Measurements from ENCODE around the gene COA1.
"Not testable (repeated sequence)": the region's sequence is repeated elsewhere in the genome, so short reads cannot be mapped to it uniquely, and the experiment has no call there.

COA1 gene

GRCh38 chr7:43727003-43727402 is 2.3 kb downstream of the COA1 start:
- DNase-seq (ENCODE audit: low read depth) = no peak

- no peak for DNase-seq (ENCODE audit: low read depth)
Measured at GRCh38 chr7:43726466-43726865, 2.9 kb downstream of the COA1 start.

- DNase-seq (ENCODE audit: low read depth) = peak; percentile 12
Measured at GRCh38 chr7:43725251-43725650, 4.1 kb downstream of the COA1 start.

DNA sequence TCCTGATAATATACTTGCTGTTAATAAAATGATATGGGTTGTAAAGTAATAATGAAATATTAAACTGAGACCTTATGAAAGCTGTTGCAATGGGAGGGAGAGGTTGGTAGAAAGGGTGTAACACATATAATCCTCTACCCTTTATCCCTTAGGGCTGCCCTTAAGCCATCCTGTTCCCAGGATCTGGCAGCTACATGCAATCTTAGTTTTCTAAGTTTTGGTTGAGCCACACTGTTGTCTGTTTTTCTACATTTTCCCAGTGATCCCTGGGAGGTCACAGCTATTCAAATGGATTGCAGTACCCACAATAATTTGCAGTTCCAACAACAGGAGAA is 6.3 kb downstream of the COA1 start:
- DNase-seq (ENCODE audit: low read depth) = no peak

GRCh38 chr7:43721193-43721806 is 8.0 kb downstream of the COA1 start:
- DNase-seq (ENCODE audit: low read depth) = peak; percentile 39

DNA sequence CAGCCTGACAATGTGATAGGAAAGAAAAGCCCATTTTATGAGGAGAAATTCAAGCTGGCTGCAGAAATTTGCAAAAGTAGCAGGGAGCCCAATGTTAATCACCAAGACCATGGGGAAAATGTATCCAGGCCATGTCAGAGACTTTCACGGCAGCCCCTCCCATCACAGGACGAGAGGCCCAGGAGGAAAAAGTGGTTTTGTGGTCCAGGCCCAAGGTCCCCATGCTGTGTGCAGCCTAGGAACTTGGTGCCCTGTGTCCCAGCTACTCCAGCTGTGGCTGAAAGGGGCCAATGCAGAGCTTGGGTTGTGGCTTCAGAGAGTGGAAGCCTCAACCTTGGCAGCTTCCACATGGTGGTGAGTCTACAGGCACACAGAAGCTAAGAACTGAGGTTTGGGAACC is 12.7 kb downstream of the COA1 start:
- no peak for DNase-seq (ENCODE audit: low read depth)

DNA sequence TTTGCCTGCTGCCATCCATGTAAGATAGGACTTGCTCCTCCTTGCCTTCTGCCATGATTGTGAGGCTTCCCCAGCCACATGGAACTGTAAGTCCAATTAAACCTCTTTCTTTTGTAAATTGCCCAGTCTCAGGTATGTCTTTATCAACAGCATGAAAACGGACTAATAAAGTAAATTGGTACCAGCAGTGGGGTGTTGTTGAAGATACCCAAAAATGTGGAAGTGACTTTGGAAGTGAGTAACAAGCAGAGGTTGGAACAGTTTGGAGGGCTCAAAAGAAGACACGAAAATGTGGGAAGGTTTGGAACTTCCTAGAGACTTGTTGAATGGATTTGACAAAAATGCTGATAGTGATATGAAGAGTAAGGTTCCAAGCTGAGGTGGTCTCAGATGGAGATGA is 13.4 kb downstream of the COA1 start:
- DNase-seq (ENCODE audit: low read depth) = not testable (repeated sequence)

- no peak for DNase-seq (ENCODE audit: low read depth)
Measured at GRCh38 chr7:43711503-43711902, 17.8 kb downstream of the COA1 start.

- not testable (repeated sequence) for DNase-seq (ENCODE audit: low read depth)
Measured at GRCh38 chr7:43708055-43708454, 21.3 kb downstream of the COA1 start.

DNA sequence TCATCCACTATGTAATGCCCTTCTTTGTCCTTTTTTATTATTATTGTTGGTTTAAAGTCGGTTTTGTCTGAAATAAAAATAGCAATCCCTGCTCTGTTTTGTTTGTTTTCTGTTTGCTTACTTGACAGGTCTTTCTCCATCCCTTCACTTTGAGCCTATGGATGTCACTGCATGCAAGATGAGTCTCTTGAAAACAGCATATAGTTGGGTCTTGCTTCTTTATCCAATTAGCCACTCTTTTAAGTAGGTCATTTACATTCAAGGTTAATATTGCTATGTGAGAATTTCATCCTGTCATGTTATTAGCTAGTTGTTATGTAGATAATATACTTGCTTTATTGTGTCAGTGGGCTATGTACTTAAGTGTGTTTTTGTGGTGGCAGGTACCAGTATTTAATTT is 25.8 kb downstream of the COA1 start:
- no peak for DNase-seq (ENCODE audit: low read depth)

- no peak for DNase-seq (ENCODE audit: low read depth)
Measured at GRCh38 chr7:43702974-43703373, 26.3 kb downstream of the COA1 start.

GRCh38 chr7:43701929-43702328 is 27.4 kb downstream of the COA1 start:
- DNase-seq (ENCODE audit: low read depth) = no peak

- DNase-seq (ENCODE audit: low read depth) = no peak
Measured at GRCh38 chr7:43701500-43701854, 27.8 kb downstream of the COA1 start.

DNA sequence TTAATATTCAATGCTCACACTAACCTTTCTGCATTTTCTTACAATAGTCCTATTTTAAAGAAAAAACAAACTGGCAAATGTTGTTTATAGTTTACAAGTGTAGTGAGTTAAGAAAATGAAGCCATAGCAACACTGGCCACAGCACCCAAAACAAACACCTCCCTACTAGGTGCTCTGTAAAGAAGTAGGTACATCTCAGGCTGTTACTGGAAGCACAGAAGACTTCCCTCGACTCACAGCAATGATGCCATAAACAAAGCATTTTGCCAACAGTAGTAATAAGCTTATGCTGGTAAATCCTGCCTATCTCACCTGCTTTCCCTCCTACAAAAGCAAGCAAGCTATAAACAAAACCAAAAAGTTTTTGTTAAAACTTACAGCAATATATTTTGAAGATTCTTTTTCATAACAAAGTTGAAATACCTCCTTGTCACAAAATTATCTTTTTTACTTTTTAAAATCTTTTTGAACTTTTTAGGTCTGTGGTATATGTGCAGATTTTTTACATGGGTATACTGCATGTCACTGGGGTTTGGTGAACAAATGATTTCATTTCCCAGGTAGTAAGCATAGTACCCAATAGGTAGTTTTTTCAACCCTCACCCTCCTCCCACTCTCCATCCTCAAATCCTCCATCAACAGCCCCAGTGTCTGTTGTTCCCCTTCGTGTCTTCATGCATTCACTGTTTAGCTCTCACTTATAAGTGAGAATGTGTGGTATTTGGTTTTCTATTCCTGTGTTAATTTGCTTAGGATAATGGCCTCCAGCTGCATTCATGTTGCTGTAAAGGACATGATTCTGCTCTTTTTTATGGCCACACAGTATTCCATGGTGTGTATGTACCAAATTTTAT is 28.4 kb downstream of the COA1 start:
- DNase-seq (ENCODE audit: low read depth) = no peak

DNA sequence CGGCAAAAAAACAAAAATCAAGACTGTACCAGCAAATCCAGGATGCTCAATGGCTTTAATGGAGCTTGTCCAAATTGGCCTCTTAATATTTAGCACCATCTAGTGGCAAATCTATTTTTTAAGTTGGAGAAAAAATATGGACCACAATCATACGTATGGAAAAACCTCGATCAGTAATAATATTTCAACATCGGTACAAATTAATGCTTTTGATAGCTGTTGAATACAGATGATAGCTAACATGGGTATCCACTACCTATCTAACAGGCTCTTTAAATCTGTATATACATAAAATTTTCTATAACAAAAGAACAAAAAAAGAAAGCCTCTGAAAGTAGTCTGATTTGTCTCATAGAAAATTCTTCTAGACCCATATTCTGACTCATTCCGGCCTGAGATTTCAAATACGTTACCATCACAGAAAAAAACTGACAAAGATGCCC is 29.2 kb downstream of the COA1 start:
- peak; percentile 73 for DNase-seq (ENCODE audit: low read depth)

DNA sequence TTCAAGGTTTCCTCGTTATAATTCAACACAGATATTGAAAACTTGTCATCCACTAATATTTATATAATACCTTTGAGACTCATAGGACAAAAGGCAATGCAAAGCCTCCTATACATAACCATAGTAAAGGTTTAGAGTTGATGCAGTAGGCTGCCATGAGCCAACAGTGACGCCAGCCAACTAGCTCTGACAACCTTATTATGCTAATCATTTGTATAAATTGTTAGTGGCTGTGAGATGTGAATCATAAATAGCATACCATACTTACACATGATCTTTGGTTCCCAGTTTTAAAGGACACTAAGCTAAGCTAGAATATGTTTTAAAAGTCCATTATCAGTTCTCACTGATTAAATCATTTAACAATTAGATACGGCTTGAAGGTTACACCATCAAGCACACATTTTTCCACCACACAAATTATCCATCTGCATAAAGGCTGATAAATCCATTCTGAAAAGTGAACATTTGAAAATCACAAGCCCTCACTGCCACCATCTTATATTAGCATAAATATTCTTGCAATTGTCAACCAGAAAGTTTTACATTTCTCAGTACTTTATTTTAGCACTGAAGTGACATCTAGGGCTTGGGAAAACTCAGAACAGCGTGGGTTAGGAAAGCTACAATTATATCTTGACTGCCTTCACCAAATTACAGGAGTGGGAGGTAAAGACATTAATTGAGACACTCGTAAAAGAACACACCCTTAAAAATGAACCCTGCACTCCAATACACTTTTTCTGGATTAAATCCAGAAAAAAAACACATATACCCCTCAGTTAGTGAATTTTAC is 30.7 kb downstream of the COA1 start:
- no peak for DNase-seq (ENCODE audit: low read depth)

- DNase-seq (ENCODE audit: low read depth) = no peak
Measured at GRCh38 chr7:43697690-43698089, 31.6 kb downstream of the COA1 start.

DNA sequence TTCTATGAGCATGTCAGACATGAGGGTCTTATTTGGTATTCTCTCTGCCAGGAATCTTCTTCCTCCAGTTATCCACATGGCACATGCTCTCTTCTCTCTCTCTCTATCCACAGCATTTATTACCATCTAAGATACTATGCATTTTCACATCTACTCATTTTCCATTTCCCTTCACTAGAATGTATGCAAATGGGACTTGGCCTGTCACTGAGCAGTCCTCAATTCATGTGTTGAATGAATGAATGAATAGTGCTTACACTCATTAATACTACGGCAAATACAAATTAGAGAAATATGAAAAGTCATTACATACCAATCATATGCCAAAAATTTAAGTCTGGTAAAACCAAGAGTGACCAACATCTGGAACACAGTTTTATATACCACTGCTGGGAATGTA is 34.0 kb downstream of the COA1 start:
- no peak for DNase-seq (ENCODE audit: low read depth)

- peak; percentile 73 for DNase-seq (ENCODE audit: low read depth)
Measured at GRCh38 chr7:43694399-43694748, 34.9 kb downstream of the COA1 start.

- no peak for DNase-seq (ENCODE audit: low read depth)
Measured at GRCh38 chr7:43693687-43694398, 35.5 kb downstream of the COA1 start.

- no peak for DNase-seq (ENCODE audit: low read depth)
Measured at GRCh38 chr7:43692582-43693373, 36.5 kb downstream of the COA1 start.

GRCh38 chr7:43691611-43692010 is 37.7 kb downstream of the COA1 start:
- DNase-seq (ENCODE audit: low read depth) = no peak

Data from fibroblast of the conjunctiva (primary cell).